Measurements from ENCODE around the gene FRMD4B.

Gene FRMD4B

DNA sequence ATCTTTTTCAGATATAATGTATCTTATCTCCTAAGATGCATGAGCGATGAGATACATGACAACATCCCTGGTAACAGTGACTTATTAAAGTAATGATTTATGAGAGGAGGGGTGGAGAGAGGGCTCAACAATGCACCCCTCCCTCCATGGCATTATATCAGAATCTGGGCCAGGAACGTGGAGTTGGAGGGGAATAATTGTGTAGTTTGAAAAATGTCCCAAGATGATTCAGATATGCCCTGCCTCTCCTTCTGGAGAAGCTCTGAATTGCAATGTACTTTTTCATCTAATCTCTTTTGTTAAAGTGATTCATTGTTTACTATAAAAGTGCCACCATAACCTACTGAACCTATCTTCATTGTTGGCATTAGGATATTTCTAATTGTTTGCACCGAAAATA is 86.5 kb downstream of the FRMD4B start:
- Histone ChIP-seq H3K4me3 (ENCODE audit: low read depth, low read length) (no peak overlapping the region), H3K36me3 (ENCODE audit: control insufficient read depth, insufficient read depth, low read length) (no peaks in the 10 kb centered on the region), H3K9ac (ENCODE audit: low read depth, low read length) (no peak overlapping the region), H3K27ac (ENCODE audit: low read depth, low read length) (no peak overlapping the region), H3K27me3 (ENCODE audit: control insufficient read depth, insufficient read depth, low read length) (no peaks in the 10 kb centered on the region), H3K4me1 (ENCODE audit: control insufficient read depth, insufficient read depth, low read length) (no peaks in the 10 kb centered on the region), H3K9me3 (ENCODE audit: control insufficient read depth, insufficient read depth, low read length) (no peaks in the 10 kb centered on the region)

GRCh38 chr3:69297501-69297900 is 88.4 kb downstream of the FRMD4B start:
- H3K9me3 ChIP-seq (ENCODE audit: control insufficient read depth, insufficient read depth, low read length): no peaks in the 10 kb centered on the region
- H3K36me3 ChIP-seq (ENCODE audit: control insufficient read depth, insufficient read depth, low read length): no peaks in the 10 kb centered on the region
- H3K9ac ChIP-seq (ENCODE audit: low read depth, low read length): no peak overlapping the region
- no peak overlapping the region for H3K27ac ChIP-seq (ENCODE audit: low read depth, low read length)
- no peaks in the 10 kb centered on the region for H3K27me3 ChIP-seq (ENCODE audit: control insufficient read depth, insufficient read depth, low read length)
- no peak overlapping the region for H3K4me3 ChIP-seq (ENCODE audit: low read depth, low read length)
- peaks cover 3% of the 10 kb centered on the region for H3K4me1 ChIP-seq (ENCODE audit: control insufficient read depth, insufficient read depth, low read length)

- Histone ChIP-seq H3K4me1 (ENCODE audit: control insufficient read depth, insufficient read depth, low read length) (peaks cover 9% of the 10 kb centered on the region), H3K27me3 (ENCODE audit: control insufficient read depth, insufficient read depth, low read length) (no peaks in the 10 kb centered on the region), H3K4me3 (ENCODE audit: low read depth, low read length) (no peak overlapping the region), H3K9me3 (ENCODE audit: control insufficient read depth, insufficient read depth, low read length) (no peaks in the 10 kb centered on the region), H3K27ac (ENCODE audit: low read depth, low read length) (no peak overlapping the region), H3K9ac (ENCODE audit: low read depth, low read length) (no peak overlapping the region), H3K36me3 (ENCODE audit: control insufficient read depth, insufficient read depth, low read length) (no peaks in the 10 kb centered on the region)
Observed at GRCh38 chr3:69296995-69297394, 88.9 kb downstream of the FRMD4B start.

DNA sequence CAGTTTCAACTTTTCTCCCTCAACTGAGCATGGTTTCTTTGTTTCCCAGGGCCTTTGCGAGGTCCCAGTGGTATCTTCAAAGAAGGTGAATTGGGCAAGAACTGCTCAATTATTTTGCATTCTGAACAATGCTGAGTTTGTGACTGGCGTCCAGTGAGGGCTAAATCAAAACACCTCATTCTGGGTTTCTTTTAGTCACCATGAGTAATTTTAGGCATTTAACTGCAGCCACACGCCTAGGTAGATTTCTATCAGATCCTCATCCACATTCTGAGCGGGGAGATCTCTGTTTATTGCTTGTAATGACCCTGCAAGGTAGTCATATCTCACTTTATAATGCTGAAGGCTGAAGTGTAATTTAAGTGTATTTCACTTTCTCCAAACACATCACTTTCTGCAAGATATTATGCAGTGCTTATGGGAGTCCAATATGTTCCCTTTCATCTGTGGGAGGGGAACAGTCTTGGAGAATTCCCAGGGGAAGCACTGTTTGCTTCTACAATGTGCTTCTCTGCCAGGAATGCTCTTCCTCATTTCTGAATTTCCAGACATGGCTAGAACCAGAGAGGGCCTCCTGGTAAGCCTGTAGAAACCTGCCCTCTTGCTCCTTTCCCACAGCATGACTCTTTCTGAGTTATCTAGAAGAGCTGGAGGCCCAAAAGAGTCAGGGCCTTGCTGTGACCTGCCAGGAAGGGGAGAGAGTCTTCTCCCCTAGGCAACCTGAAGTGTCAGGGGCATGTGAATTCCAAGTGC is 91.7 kb downstream of the FRMD4B start:
- Histone ChIP-seq H3K4me1 (ENCODE audit: control insufficient read depth, insufficient read depth, low read length) (peaks cover 22% of the 10 kb centered on the region), H3K36me3 (ENCODE audit: control insufficient read depth, insufficient read depth, low read length) (no peaks in the 10 kb centered on the region), H3K27me3 (ENCODE audit: control insufficient read depth, insufficient read depth, low read length) (no peaks in the 10 kb centered on the region), H3K9ac (ENCODE audit: low read depth, low read length) (no peak overlapping the region), H3K9me3 (ENCODE audit: control insufficient read depth, insufficient read depth, low read length) (no peaks in the 10 kb centered on the region), H3K4me3 (ENCODE audit: low read depth, low read length) (no peak overlapping the region), H3K27ac (ENCODE audit: low read depth, low read length) (no peak overlapping the region)

DNA sequence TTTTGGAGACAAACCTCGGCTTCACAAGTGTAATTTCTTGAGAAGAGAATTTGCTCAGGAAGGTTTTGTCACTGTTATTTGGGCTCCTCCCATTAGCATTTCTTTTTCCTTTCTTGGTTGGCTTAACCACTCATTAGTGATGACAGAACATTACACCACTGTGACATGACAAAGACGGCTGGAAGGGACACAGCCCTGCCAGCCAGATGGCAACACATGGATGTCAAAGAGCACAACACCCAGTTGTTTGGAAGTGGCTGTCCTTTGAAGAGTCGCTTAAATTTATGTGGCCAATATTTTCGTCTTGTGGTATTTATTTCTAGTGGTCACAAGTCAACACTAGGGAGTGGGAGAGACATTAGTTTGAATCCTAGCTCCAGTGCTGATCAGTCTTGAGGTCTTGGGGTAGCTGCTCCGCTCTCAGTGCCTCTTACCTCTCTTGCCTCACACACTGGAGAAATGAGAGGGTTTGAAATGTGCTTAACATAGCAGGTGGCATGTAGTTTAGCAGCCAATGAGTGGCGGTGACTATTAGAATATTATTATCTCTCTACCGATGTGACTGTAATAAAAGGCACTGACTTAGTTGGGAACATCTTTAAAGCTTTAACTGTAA is 92.8 kb downstream of the FRMD4B start:
- Histone ChIP-seq H3K27me3 (ENCODE audit: control insufficient read depth, insufficient read depth, low read length) (no peaks in the 10 kb centered on the region), H3K27ac (ENCODE audit: low read depth, low read length) (no peak overlapping the region), H3K9ac (ENCODE audit: low read depth, low read length) (no peak overlapping the region), H3K9me3 (ENCODE audit: control insufficient read depth, insufficient read depth, low read length) (no peaks in the 10 kb centered on the region), H3K4me3 (ENCODE audit: low read depth, low read length) (no peak overlapping the region), H3K4me1 (ENCODE audit: control insufficient read depth, insufficient read depth, low read length) (peaks cover 31% of the 10 kb centered on the region), H3K36me3 (ENCODE audit: control insufficient read depth, insufficient read depth, low read length) (no peaks in the 10 kb centered on the region)

DNA sequence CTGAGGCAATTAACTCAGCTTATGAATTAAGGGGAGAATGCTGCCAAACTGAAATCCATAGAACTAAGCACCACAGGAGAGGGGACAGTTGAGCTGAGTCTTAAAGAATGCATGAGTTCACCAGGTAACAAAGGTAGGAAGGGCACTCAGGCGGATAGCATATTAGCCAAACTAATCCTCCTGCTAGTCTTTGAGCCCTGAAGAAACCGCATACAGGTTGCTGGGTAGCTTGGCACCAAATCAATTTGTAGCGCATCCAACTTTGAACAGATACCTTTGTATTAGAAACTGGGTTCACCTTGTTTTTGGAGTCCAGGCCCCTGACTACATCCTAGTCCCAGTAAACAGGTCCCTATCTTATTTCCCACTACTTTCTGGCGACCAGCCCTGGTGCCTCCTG is 93.7 kb downstream of the FRMD4B start:
- Histone ChIP-seq H3K9ac (ENCODE audit: low read depth, low read length) (no peak overlapping the region), H3K9me3 (ENCODE audit: control insufficient read depth, insufficient read depth, low read length) (no peaks in the 10 kb centered on the region), H3K4me3 (ENCODE audit: low read depth, low read length) (no peak overlapping the region), H3K4me1 (ENCODE audit: control insufficient read depth, insufficient read depth, low read length) (peaks cover 40% of the 10 kb centered on the region), H3K36me3 (ENCODE audit: control insufficient read depth, insufficient read depth, low read length) (no peaks in the 10 kb centered on the region), H3K27ac (ENCODE audit: low read depth, low read length) (no peak overlapping the region), H3K27me3 (ENCODE audit: control insufficient read depth, insufficient read depth, low read length) (no peaks in the 10 kb centered on the region)

DNA sequence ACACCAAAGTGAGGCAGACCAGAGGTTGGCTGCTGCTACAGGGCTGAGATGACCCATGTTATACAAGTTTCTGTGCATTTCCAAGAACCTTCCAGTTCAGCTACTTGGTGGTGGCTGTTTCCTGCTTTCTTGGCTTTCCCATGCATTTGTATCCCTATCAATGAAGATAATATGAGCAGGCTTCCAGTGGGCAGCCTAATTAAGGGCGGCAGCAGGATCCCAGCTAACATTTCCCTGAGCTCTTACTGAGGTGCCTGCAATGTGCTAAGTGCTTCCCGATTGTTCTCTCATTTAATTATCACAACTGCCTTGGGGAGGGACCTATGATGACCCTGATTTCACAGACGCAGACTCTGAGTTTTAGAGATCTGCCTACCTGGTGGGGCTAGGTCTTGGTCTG is 95.5 kb downstream of the FRMD4B start:
- Histone ChIP-seq H3K9ac (ENCODE audit: low read depth, low read length) (no peak overlapping the region), H3K4me1 (ENCODE audit: control insufficient read depth, insufficient read depth, low read length) (peaks cover 40% of the 10 kb centered on the region), H3K27ac (ENCODE audit: low read depth, low read length) (no peak overlapping the region), H3K9me3 (ENCODE audit: control insufficient read depth, insufficient read depth, low read length) (no peaks in the 10 kb centered on the region), H3K36me3 (ENCODE audit: control insufficient read depth, insufficient read depth, low read length) (no peaks in the 10 kb centered on the region), H3K4me3 (ENCODE audit: low read depth, low read length) (no peak overlapping the region), H3K27me3 (ENCODE audit: control insufficient read depth, insufficient read depth, low read length) (no peaks in the 10 kb centered on the region)

DNA sequence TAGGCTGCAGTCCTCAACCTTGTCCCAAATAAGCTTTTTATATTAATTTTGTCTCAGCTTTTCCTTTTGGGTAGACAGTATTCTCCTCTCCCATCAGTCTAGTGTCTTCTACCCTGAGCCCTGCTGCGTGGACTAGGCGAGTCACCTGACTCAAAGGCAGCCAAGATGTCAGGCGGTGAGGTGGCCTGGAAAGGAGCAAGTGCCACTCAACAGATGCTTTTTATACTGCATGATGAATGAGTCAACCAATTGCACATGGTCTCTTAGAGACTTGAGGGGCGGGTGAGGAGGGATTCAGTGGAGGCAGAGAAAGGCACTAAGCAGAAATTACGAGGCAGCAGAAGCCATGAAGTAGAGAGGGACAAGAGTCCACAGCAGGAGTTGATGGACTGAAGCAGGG is 95.9 kb downstream of the FRMD4B start:
- H3K27ac ChIP-seq (ENCODE audit: low read depth, low read length): no peak overlapping the region
- no peaks in the 10 kb centered on the region for H3K9me3 ChIP-seq (ENCODE audit: control insufficient read depth, insufficient read depth, low read length)
- H3K36me3 ChIP-seq (ENCODE audit: control insufficient read depth, insufficient read depth, low read length): no peaks in the 10 kb centered on the region
- no peak overlapping the region for H3K9ac ChIP-seq (ENCODE audit: low read depth, low read length)
- H3K4me1 ChIP-seq (ENCODE audit: control insufficient read depth, insufficient read depth, low read length): peaks cover 40% of the 10 kb centered on the region
- no peak overlapping the region for H3K4me3 ChIP-seq (ENCODE audit: low read depth, low read length)
- H3K27me3 ChIP-seq (ENCODE audit: control insufficient read depth, insufficient read depth, low read length): no peaks in the 10 kb centered on the region

DNA sequence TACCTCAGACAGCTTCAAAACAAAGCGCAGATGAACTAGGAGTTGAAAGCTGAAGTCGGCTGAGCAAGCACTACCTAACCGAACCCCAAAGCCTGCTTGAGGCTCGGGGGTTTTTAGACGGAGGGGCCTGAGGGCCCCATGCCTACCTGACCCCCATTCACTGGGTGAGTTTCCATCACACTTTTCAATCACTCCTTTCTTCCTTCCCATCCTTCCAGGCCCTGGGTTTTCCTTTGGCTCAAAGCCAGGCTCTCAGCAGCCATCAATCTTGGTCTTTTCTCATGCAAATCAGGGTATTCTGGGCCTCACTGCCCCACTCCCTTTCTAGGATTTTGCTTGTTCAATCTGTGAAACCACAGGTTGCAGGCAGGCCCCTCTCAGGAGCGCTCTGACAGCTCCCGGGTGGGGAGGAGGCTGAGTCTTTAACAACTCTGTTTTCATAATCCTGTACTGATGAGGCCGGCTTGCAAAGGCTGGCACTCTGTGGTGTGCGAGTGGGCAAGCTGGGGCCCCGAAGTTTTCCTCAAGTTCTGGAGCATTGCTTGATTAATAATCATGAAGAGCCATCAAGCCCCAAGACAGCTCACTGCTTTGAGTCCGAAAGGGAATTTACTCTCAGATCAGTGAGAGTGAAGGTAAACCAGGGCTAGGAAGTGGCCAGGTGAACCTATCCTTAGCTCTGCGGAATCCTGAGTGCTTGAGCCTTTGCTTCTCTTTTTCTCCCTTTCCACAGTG is 97.6 kb downstream of the FRMD4B start:
- H3K36me3 ChIP-seq (ENCODE audit: control insufficient read depth, insufficient read depth, low read length): no peaks in the 10 kb centered on the region
- H3K27ac ChIP-seq (ENCODE audit: low read depth, low read length): peak overlapping the region; percentile 79
- no peaks in the 10 kb centered on the region for H3K9me3 ChIP-seq (ENCODE audit: control insufficient read depth, insufficient read depth, low read length)
- no peaks in the 10 kb centered on the region for H3K27me3 ChIP-seq (ENCODE audit: control insufficient read depth, insufficient read depth, low read length)
- H3K9ac ChIP-seq (ENCODE audit: low read depth, low read length): no peak overlapping the region
- H3K4me1 ChIP-seq (ENCODE audit: control insufficient read depth, insufficient read depth, low read length): peaks cover 43% of the 10 kb centered on the region
- H3K4me3 ChIP-seq (ENCODE audit: low read depth, low read length): peak overlapping the region; percentile 38; the same call in 1 of the 2 replicates

DNA sequence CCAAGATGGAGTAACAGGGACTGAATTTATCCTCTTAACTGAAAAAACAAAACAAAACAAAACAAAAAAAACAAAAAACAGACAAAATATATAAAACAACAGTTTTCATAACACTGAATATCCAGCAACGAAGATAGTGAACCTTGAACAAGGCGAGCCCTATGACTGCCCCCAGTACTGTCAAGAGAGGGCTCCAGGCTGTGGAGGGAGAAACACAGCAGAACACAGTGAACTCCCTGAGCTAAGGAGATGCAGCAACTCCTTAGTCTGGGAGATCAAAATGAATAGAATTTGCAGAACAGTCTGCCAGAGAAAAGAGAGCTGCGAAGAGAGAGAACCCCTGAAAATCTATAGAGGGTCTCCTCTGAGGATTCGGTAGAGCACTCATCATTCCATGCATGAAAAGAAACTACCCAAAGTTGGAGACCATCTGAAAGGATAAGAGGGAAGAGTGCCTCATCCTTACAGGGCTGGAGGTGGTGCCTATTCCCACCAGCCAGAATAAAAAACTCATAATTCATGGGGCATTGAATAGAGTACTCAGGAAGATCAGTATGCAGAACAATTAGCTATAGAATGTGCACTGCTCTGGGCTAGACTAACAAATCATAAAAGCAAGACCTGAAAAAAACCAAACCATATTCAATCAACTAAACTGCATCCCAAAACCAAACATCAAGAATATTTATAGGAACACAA is 101.8 kb downstream of the FRMD4B start:
- no peaks in the 10 kb centered on the region for H3K27me3 ChIP-seq (ENCODE audit: control insufficient read depth, insufficient read depth, low read length)
- H3K4me3 ChIP-seq (ENCODE audit: low read depth, low read length): no peak overlapping the region
- no peak overlapping the region for H3K27ac ChIP-seq (ENCODE audit: low read depth, low read length)
- no peaks in the 10 kb centered on the region for H3K9me3 ChIP-seq (ENCODE audit: control insufficient read depth, insufficient read depth, low read length)
- H3K4me1 ChIP-seq (ENCODE audit: control insufficient read depth, insufficient read depth, low read length): peaks cover 20% of the 10 kb centered on the region
- no peaks in the 10 kb centered on the region for H3K36me3 ChIP-seq (ENCODE audit: control insufficient read depth, insufficient read depth, low read length)
- no peak overlapping the region for H3K9ac ChIP-seq (ENCODE audit: low read depth, low read length)
